ENCODE data around the gene PANX1. TPM values are rescaled to one million over a fixed set of nuclear protein-coding genes. Genes with fewer than 3 reads are reported as not detected.

The PANX1 gene
- total RNA-seq, 1 donor, result 39.0 TPM

Other genes starting within 250 kb of the PANX1 start
- gene HEPHL1, start 107.5 kb upstream of the PANX1 start, total RNA-seq (ENCODE audit: low replicate concordance), result not detected in 2 replicates
- gene IZUMO1R, start 175.7 kb downstream of the PANX1 start, total RNA-seq (ENCODE audit: low replicate concordance), result not detected in 2 replicates

Measured in fibroblast of the aortic adventitia (primary cell).